Activated CD4-positive, alpha-beta T cell treated with anti-CD3 and anti-CD28 coated beads, Interleukin-2, amount 50 U/mL, for 4 hours (primary cell): ENCODE results near the gene DDX31.
"Not testable (repeated sequence)": the region's sequence is repeated elsewhere in the genome, so short reads cannot be mapped to it uniquely, and the experiment has no call there.

Source experiments
- DNase-seq, 2 experiments: peaks; one replicate each; pipeline ENCODE4 v3.0.0-alpha.2; 2020

The DDX31 gene

DNA sequence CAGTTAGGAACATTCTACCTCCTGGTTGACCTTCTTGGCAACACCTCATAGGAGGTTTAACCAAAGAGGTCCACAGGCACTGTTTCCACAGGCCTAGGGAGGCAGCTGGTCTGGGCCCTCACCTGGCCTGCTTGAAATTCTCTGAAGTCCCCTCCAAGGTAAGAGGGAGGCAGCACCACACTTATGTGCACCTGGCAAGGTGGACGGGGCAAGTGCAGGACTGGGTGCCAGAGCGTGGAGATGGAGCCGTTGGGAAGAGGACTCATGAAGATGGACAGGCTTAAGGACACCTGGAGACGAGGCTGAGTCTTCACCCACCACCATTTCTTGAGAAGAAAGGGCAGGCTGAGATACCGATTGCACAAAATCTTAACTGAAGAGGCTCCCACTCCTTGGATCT lies 94.0 kb downstream of the DDX31 start:
- no peak for DNase-seq

GRCh38 chr9:132575005-132575609 lies 94.7 kb downstream of the DDX31 start:
- peak; percentile 11 to 13 for DNase-seq

- DNase-seq, result no peak
Observed at GRCh38 chr9:132572921-132573320, 96.9 kb downstream of the DDX31 start.

GRCh38 chr9:132571806-132572600 lies 97.8 kb downstream of the DDX31 start:
- no peak for DNase-seq

DNA sequence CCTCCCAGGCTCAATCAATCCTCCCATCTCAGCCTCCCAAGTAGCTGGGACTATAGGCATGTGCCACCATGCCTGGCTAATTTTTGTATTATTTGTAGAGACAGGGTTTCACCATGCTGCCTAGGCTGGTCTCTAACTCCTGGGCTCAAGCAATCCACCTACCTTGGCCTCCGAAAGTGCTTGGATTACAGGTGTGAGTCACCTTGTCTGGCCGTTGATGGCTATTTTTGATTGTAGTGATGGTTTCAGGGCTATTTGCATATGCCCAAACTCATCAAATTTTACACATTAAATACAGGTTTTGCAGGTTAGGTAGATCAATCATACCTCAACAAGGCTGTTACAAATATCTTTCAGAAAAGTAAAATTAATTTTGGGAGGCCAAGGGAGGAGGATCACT lies 101.0 kb downstream of the DDX31 start:
- DNase-seq, result not testable (repeated sequence)

DNA sequence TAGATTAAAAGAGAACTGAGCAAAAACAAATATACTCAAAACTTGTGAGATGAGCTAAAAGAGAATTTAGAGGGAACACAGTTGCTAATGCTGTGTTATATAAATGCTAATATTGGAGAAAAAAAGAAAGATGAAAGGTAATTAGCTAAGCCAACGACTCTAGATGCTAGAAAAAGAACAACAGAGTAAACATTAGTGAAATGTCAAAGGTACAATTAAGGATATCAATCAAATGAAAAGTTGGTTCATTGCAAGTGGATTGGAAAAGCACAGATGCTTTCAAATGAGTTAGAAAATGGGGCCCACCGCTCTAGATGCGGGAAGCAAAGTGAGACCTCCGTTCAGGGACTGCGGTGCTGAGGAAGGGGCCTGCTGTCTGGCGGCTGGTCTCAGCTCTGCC lies 105.3 kb downstream of the DDX31 start:
- DNase-seq, result no peak

GRCh38 chr9:132562306-132562573 lies 107.5 kb downstream of the DDX31 start:
- DNase-seq, result no peak

GRCh38 chr9:132560616-132561202 lies 109.1 kb downstream of the DDX31 start:
- DNase-seq, result no peak

- no peak for DNase-seq
Observed at GRCh38 chr9:132559711-132560110, 110.1 kb downstream of the DDX31 start.

GRCh38 chr9:132557159-132557558 lies 112.6 kb downstream of the DDX31 start:
- DNase-seq, result no peak

DNA sequence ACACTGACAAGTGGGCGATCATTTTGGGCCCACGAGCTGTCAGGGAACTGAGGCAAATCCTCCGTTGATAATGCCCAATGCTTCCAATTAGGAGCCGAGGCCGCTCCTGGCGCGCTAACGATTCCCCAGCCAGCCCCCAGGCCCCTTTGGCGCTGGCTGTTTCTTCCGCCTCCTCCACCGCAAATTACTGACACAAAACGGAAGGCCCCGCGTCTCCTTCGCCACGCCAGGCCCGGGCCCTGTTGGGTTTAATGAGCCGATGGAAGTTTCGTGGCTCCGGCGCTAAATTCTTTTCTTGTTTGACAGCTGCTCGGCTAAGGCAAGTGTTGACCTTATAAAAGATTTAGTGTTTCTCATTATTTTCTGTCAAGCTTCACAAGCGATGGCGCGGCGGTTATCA lies 113.1 kb downstream of the DDX31 start:
- no peak for DNase-seq

DNA sequence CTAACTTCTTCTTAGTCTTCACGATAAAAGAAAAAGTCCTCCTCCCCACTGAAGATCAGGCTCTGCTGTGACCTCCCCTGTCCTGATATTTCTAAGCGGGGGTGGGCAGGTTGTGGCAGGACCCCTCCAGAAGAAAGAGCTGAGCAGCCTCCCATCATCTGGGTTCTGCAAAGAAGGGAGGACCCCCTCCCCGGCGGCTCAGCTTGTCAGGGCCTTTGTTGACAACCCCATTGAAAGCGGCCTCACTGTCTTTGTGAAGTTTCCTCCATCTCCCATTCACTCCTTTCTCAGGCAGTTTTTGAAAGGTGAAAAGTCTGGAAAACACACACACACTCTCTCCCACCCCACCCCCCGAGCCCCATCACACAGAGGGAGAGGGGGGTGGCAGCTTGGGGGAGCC lies 113.5 kb downstream of the DDX31 start:
- no peak for DNase-seq

GRCh38 chr9:132555528-132555927 lies 114.3 kb downstream of the DDX31 start:
- no peak for DNase-seq

GRCh38 chr9:132554755-132555154 lies 115.0 kb downstream of the DDX31 start:
- DNase-seq, result no peak

GRCh38 chr9:132552041-132552440 lies 117.7 kb downstream of the DDX31 start:
- no peak for DNase-seq

GRCh38 chr9:132551556-132551955 lies 118.2 kb downstream of the DDX31 start:
- DNase-seq, result no peak

DNA sequence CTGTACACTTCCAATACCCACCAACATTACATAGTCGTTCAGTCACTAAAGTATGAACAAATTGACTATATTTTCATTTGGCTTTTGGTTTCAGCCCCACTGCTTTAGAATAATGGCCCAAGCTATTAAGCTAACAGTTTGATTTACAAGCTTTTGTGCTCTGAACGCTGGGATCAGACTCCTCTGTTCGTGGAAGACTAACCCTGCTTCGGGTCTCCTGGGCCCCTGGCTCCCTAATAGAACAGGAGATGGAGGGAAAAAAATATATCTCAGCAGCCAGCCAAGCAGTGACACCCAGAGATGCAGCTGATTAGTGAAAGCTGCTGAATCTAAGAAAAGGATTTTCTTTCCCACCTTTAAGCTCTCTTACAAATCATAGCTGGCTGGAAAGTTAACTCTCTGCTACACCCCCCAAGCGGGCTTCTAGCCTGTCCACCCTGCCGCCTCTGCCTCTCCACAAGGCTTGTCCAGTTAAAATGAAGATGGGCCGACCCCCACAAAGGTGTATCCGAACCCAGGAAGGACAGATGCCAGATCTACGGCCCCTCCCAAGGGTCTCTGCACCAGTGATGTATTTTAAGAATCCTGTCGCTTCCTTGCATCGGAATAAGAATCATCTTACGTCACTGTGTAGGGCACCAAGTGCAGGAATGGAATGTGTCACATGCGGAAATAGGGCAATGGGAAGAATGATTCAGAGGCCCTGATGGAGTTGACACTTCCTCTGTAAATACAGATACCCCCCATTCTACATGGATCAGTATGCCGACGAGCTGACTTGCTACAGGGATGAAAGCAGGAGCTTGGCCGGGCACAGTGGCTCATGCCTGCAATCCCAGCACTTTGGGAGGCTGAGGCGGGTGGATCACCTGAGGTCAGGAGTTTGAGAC lies 120.8 kb downstream of the DDX31 start:
- DNase-seq, result no peak

- DNase-seq, result no peak
Observed at GRCh38 chr9:132547976-132548730, 121.6 kb downstream of the DDX31 start.

DNA sequence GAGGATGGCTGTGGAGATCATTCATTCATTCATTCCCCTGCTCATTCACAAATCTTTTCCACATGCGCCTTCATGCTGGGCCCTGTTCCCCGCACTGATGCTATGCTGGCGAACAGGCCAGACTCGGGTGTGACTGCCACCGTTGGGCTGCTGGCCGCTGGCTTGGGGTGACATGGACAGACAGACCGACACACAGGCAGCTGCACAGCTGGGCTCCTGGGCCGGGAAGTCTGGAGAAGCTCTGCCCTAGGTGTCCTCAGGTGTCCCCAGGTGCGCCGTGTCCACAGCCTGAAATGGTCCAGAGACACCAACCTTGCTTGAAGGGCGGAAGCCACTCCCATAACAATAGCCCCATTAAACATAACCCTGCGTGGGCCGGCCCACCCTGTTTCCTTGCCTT lies 122.3 kb downstream of the DDX31 start:
- no peak for DNase-seq

- no peak for DNase-seq
Observed at GRCh38 chr9:132547052-132547431, 122.7 kb downstream of the DDX31 start.

DNA sequence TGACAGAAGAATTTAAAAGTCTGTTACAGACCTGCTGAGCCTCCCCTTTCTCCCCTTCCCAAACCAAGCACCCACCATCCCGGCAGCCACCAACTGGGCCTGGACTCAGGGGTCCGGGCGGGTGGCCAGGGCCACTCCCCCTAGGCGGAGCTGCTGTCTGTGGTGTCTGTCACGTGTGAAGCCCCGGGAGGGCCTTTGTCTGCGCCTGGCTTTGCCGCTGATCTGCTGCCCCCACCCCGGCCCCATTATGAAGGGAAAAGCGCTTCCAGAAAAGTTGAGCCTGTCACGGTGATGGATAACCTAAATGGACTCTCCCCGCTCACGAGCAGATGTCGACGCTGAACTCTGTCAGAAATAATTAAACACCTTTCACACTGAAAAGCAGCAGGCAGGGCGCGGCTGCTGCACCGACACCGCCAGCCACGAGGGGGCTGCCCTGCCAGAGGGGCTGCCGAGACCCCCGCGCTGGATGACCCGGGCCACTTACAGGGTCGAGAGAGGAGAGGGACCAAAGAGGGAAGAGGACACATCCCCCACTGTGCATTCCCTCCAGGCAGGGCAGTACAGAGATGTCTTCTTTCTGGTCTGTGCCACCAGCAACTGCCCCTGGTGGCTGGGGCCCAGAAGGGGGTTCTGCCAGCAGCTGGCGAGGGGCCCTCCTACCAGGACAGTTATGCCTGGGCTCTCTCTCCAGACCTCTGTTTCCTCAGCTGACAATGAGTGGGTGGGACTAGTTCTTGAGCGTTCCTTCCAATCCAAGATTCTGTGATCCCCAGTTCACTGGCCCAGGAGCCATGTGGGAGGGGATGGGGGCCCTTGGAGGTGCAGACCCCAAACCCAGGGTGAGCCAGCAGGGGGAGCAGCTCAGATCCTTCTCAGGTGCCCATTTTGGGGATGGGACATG lies 123.4 kb downstream of the DDX31 start:
- no peak for DNase-seq

GRCh38 chr9:132545578-132545977 lies 124.2 kb downstream of the DDX31 start:
- no peak for DNase-seq
